ENCODE data around the gene SLC22A23.
"Not testable (repeated sequence)": the region's sequence is repeated elsewhere in the genome, so short reads cannot be mapped to it uniquely, and the experiment has no call there.

Gene SLC22A23

GRCh38 chr6:3380344-3381232 lies 76.3 kb downstream of the SLC22A23 start:
- Histone ChIP-seq H3K27ac (ENCODE audit: low read depth, low read length) (no peak overlapping the region), H3K4me3 (ENCODE audit: low read depth, low read length) (no peak overlapping the region), H3K9me3 (ENCODE audit: control insufficient read depth, insufficient read depth, low read length) (no peaks in the 10 kb centered on the region), H3K36me3 (ENCODE audit: control insufficient read depth, insufficient read depth, low read length) (no peaks in the 10 kb centered on the region), H3K27me3 (ENCODE audit: control insufficient read depth, insufficient read depth, low read length) (no peaks in the 10 kb centered on the region), H3K4me1 (ENCODE audit: control insufficient read depth, insufficient read depth, low read length) (no peaks in the 10 kb centered on the region), H3K9ac (ENCODE audit: low read depth, low read length) (no peak overlapping the region)

- Histone ChIP-seq H3K9ac (ENCODE audit: low read depth, low read length) (no peak overlapping the region), H3K4me3 (ENCODE audit: low read depth, low read length) (no peak overlapping the region), H3K27me3 (ENCODE audit: control insufficient read depth, insufficient read depth, low read length) (no peaks in the 10 kb centered on the region), H3K27ac (ENCODE audit: low read depth, low read length) (no peak overlapping the region), H3K36me3 (ENCODE audit: control insufficient read depth, insufficient read depth, low read length) (no peaks in the 10 kb centered on the region), H3K4me1 (ENCODE audit: control insufficient read depth, insufficient read depth, low read length) (no peaks in the 10 kb centered on the region), H3K9me3 (ENCODE audit: control insufficient read depth, insufficient read depth, low read length) (no peaks in the 10 kb centered on the region)
Measured at GRCh38 chr6:3379482-3380060, 77.3 kb downstream of the SLC22A23 start.

- H3K27me3 ChIP-seq (ENCODE audit: control insufficient read depth, insufficient read depth, low read length); H3K4me3 ChIP-seq (ENCODE audit: low read depth, low read length); H3K9me3 ChIP-seq (ENCODE audit: control insufficient read depth, insufficient read depth, low read length); H3K9ac ChIP-seq (ENCODE audit: low read depth, low read length); H3K27ac ChIP-seq (ENCODE audit: low read depth, low read length); H3K4me1 ChIP-seq (ENCODE audit: control insufficient read depth, insufficient read depth, low read length); H3K36me3 ChIP-seq (ENCODE audit: control insufficient read depth, insufficient read depth, low read length): not testable (repeated sequence)
Measured at GRCh38 chr6:3378808-3379207, 78.0 kb downstream of the SLC22A23 start.

GRCh38 chr6:3378398-3378782 lies 78.5 kb downstream of the SLC22A23 start:
- H3K4me3 ChIP-seq (ENCODE audit: low read depth, low read length); H3K36me3 ChIP-seq (ENCODE audit: control insufficient read depth, insufficient read depth, low read length); H3K27ac ChIP-seq (ENCODE audit: low read depth, low read length); H3K4me1 ChIP-seq (ENCODE audit: control insufficient read depth, insufficient read depth, low read length); H3K9me3 ChIP-seq (ENCODE audit: control insufficient read depth, insufficient read depth, low read length); H3K27me3 ChIP-seq (ENCODE audit: control insufficient read depth, insufficient read depth, low read length); H3K9ac ChIP-seq (ENCODE audit: low read depth, low read length): not testable (repeated sequence)

GRCh38 chr6:3377536-3378397 lies 79.1 kb downstream of the SLC22A23 start:
- H3K9ac ChIP-seq (ENCODE audit: low read depth, low read length): no peak overlapping the region
- H3K27ac ChIP-seq (ENCODE audit: low read depth, low read length): no peak overlapping the region
- H3K4me3 ChIP-seq (ENCODE audit: low read depth, low read length): no peak overlapping the region

GRCh38 chr6:3376893-3377535 lies 79.8 kb downstream of the SLC22A23 start:
- no peaks in the 10 kb centered on the region for H3K27me3 ChIP-seq (ENCODE audit: control insufficient read depth, insufficient read depth, low read length)
- no peak overlapping the region for H3K27ac ChIP-seq (ENCODE audit: low read depth, low read length)
- H3K36me3 ChIP-seq (ENCODE audit: control insufficient read depth, insufficient read depth, low read length): no peaks in the 10 kb centered on the region
- no peaks in the 10 kb centered on the region for H3K9me3 ChIP-seq (ENCODE audit: control insufficient read depth, insufficient read depth, low read length)
- H3K4me1 ChIP-seq (ENCODE audit: control insufficient read depth, insufficient read depth, low read length): no peaks in the 10 kb centered on the region
- no peak overlapping the region for H3K4me3 ChIP-seq (ENCODE audit: low read depth, low read length)
- no peak overlapping the region for H3K9ac ChIP-seq (ENCODE audit: low read depth, low read length)

More at GRCh38 chr6:3377536-3378397, 79.1 kb downstream of the SLC22A23 start:
- no peaks in the 10 kb centered on the region for H3K36me3 ChIP-seq (ENCODE audit: control insufficient read depth, insufficient read depth, low read length)
- H3K9me3 ChIP-seq (ENCODE audit: control insufficient read depth, insufficient read depth, low read length): no peaks in the 10 kb centered on the region
- H3K4me1 ChIP-seq (ENCODE audit: control insufficient read depth, insufficient read depth, low read length): no peaks in the 10 kb centered on the region
- no peaks in the 10 kb centered on the region for H3K27me3 ChIP-seq (ENCODE audit: control insufficient read depth, insufficient read depth, low read length)

GRCh38 chr6:3376064-3376463 lies 80.8 kb downstream of the SLC22A23 start:
- Histone ChIP-seq H3K9me3 (ENCODE audit: control insufficient read depth, insufficient read depth, low read length) (no peaks in the 10 kb centered on the region), H3K4me1 (ENCODE audit: control insufficient read depth, insufficient read depth, low read length) (no peaks in the 10 kb centered on the region), H3K27me3 (ENCODE audit: control insufficient read depth, insufficient read depth, low read length) (no peaks in the 10 kb centered on the region), H3K9ac (ENCODE audit: low read depth, low read length) (no peak overlapping the region), H3K36me3 (ENCODE audit: control insufficient read depth, insufficient read depth, low read length) (no peaks in the 10 kb centered on the region), H3K27ac (ENCODE audit: low read depth, low read length) (no peak overlapping the region), H3K4me3 (ENCODE audit: low read depth, low read length) (no peak overlapping the region)

- no peaks in the 10 kb centered on the region for H3K27me3 ChIP-seq (ENCODE audit: control insufficient read depth, insufficient read depth, low read length)
- H3K9ac ChIP-seq (ENCODE audit: low read depth, low read length): no peak overlapping the region
- no peaks in the 10 kb centered on the region for H3K4me1 ChIP-seq (ENCODE audit: control insufficient read depth, insufficient read depth, low read length)
- H3K4me3 ChIP-seq (ENCODE audit: low read depth, low read length): no peak overlapping the region
- no peaks in the 10 kb centered on the region for H3K9me3 ChIP-seq (ENCODE audit: control insufficient read depth, insufficient read depth, low read length)
- H3K36me3 ChIP-seq (ENCODE audit: control insufficient read depth, insufficient read depth, low read length): no peaks in the 10 kb centered on the region
- no peak overlapping the region for H3K27ac ChIP-seq (ENCODE audit: low read depth, low read length)
Measured at GRCh38 chr6:3373597-3374203, 83.2 kb downstream of the SLC22A23 start.

GRCh38 chr6:3372912-3373554 lies 83.8 kb downstream of the SLC22A23 start:
- no peaks in the 10 kb centered on the region for H3K36me3 ChIP-seq (ENCODE audit: control insufficient read depth, insufficient read depth, low read length)
- H3K4me3 ChIP-seq (ENCODE audit: low read depth, low read length): no peak overlapping the region
- H3K27ac ChIP-seq (ENCODE audit: low read depth, low read length): no peak overlapping the region
- H3K9ac ChIP-seq (ENCODE audit: low read depth, low read length): no peak overlapping the region
- H3K27me3 ChIP-seq (ENCODE audit: control insufficient read depth, insufficient read depth, low read length): no peaks in the 10 kb centered on the region
- H3K4me1 ChIP-seq (ENCODE audit: control insufficient read depth, insufficient read depth, low read length): no peaks in the 10 kb centered on the region
- H3K9me3 ChIP-seq (ENCODE audit: control insufficient read depth, insufficient read depth, low read length): no peaks in the 10 kb centered on the region

- H3K36me3 ChIP-seq (ENCODE audit: control insufficient read depth, insufficient read depth, low read length): no peaks in the 10 kb centered on the region
- no peak overlapping the region for H3K4me3 ChIP-seq (ENCODE audit: low read depth, low read length)
- H3K27me3 ChIP-seq (ENCODE audit: control insufficient read depth, insufficient read depth, low read length): no peaks in the 10 kb centered on the region
- no peaks in the 10 kb centered on the region for H3K4me1 ChIP-seq (ENCODE audit: control insufficient read depth, insufficient read depth, low read length)
- H3K9me3 ChIP-seq (ENCODE audit: control insufficient read depth, insufficient read depth, low read length): no peaks in the 10 kb centered on the region
- H3K27ac ChIP-seq (ENCODE audit: low read depth, low read length): no peak overlapping the region
- H3K9ac ChIP-seq (ENCODE audit: low read depth, low read length): no peak overlapping the region
Measured at GRCh38 chr6:3372184-3372846, 84.5 kb downstream of the SLC22A23 start.

Measured in HUES48 (cell line).